Limb (tissue), 2 donors: ENCODE measurements around the gene ZNF646.
"Not testable (repeated sequence)": the region's sequence is repeated elsewhere in the genome, so short reads cannot be mapped to it uniquely, and the experiment has no call there.

Experiments used
- DNase-seq, 2 donors: peaks; one replicate each; pipeline ENCODE4 v3.0.0-alpha.2; 2016; ENCODE audit errors: extremely low spot score in 2 of 2

Gene ZNF646

DNA sequence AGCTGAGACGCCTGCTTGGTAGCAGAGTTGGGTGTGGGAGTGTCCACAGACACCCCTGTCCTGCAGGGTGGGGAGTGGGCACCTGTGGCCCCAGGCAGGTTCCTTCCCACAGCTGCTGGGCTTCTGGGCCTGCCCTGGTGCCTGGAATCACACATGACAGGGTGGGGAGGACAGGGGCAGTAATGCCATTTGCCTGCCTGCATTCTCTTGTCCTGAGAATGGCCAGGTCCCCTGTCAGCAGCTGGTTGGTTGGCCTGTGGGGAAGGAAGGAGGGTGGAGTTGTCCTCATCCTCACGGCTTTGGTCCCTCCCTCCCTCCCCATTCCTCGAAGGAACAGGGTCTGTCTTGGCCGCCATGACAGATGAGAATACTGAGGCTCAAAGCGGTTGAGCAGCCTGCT lies 9.3 kb downstream of the ZNF646 start:
- no peak for DNase-seq

DNA sequence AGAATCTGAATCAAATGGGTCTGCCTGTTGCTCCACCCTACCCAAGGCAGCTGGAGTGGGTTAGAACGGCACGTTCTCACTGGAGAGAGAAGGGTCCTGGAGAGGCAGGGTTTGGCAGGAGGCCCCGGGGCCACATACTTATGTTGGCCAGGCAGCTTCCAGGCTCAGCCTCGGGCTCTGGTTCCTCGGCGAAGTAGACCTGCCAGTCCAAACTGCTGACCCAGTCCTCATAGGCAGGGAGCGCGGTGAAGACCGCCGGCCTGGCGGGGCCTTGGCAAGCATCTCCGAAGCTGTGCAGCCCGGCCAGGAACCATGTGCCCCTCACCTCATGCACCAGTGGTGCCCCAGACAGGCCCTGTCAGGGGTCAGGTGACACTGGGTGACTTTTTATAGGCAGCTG lies 9.8 kb downstream of the ZNF646 start:
- peak in 1 of 2 donors; percentile 27 for DNase-seq

DNA sequence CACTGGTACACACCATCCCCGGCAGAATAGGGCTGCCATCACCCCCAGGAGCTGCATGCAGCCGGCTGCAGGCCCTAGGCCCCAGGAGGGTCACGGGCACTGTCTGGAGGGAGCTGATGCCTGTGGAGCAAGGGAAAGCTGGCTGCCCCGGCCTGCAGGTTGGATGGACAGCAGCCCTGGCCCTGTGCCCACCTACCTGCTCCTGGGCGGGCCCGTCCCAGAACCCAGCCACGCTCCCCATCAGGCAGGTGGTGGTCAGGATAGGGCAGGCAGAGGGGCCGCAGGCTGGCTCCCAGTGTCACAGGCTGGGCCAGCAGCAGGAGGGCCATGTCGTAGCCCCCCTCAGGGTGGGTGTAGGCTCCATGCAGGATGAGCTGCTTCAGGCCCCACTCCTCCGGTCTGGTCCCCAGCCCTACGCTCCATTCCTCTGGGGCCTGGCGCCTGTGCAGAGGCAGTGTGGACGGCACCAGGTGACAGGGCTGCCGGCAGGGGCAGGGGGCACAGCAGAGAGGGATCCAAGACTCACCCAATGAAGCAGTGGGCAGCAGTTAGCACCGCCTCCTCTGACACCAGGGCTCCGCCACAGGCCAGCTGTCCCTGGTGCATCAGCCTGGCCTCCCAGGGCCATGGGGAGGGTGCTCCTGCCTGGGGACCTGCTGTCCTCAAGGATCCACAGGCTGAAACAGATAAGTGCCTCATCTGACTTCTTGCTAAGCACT lies 10.5 kb downstream of the ZNF646 start:
- peak; percentile 32 to 41 for DNase-seq

DNA sequence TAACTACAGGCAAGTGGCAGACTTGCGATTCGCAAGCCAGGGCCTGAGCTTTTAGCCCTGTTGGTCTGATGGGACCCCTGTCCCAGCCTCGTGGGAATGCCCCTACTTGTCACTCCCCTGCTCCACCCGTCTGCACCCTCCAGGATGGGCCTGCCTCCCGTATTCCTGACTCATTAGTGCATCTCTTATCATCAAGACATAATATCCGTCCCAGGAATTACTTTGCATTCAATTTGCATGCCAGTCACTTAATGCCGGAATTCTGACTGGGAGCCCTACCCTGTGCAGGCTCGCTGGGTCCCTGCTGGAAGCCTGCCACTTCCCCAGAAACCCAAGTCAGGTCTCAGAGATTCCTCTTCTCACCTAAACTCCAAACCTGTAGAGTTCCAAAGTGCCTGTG lies 11.2 kb downstream of the ZNF646 start:
- DNase-seq: peak in 1 of 2 donors; percentile 22

DNA sequence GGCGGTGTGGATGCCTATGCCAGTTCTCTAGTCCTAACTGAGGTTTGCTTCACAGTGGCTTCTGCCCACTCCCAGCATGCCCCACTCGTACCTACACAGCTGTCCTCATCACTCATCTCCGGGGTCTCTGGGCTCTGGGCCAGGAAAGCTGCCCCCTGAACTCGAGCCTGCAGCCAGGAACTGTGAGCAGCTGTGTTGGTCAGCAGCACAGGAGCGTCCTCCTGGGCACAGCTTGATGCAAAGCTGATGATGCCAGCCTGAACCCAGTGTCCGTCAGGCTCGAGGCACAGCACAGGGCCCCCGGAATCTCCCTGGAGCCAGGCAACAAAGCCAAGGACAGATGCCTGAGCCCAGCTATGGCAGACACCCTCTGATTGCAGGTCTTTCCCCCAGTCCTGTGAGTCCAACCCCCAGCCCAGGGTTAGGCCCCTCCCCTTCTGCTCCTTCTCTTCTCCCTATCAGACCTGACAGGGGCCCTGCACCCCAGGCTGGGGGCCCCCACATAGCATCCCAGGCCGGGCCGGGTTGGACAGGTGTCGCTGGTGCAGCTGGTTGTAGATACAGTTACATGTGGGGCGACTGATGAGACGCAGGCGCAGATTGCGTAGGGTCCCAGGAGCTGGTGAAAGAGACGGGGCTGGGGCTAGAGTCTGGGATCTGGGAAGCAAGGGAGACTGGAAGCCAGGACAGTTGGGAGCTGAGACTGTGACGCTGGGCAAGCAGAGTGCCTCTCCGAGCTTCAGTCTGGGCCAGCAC lies 11.8 kb downstream of the ZNF646 start:
- peak; percentile 55 to 66 for DNase-seq

- DNase-seq: no peak
These were observed 12.3 kb downstream of the ZNF646 start for GRCh38 chr16:31086629-31086906.

- peak in 1 of 2 donors; percentile 27 for DNase-seq
These were observed 13.3 kb downstream of the ZNF646 start for GRCh38 chr16:31087481-31087880.

DNA sequence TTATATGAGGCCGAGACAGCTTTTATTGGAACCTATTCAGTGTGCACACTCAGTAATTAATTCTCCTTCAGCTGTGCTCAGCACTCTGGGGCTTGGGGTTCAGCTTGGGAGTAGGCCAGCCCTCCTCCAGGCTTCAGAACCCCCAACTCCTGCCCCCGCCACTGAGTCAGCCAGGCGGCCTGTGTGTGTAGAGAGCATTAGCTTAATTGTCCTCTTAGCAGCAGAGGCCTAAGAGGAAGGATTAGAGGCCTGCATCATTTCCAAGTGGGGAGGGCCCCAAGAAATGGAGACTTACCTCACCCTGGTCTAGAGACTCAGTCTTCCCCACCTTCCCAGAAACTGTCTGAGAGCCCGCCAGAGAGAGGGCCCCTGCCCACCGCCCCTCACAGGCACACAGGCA lies 13.7 kb downstream of the ZNF646 start:
- peak in 1 of 2 donors; percentile 25 for DNase-seq

GRCh38 chr16:31088459-31089183 lies 14.4 kb downstream of the ZNF646 start, which contains the start of gene PRSS53:
TSS of gene PRSS53 (minus strand) at chr16:31088943. CDS start at chr16:31088809, 134 bp downstream.
- DNase-seq: peak in 1 of 2 donors; percentile 31

DNA sequence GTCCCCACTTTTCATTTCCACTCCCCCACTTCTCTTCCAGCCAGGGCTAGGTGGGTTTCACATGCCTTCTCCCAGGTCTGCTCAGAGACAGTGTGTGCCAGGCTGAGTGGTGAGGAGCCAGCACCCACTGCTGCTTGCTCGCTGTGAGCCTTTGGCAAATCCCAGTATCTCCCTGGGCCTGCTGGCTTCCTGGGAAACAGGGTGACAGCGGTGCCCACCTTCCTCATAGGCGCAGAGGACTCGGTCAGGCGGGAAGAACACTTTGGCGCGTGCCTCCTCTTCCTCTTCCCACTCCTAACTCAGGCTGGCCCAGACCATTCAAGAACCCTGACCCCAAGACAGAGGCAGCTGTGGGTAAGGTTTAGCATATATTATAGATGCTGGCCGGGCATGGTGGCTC lies 15.0 kb downstream of the ZNF646 start:
- no peak for DNase-seq

DNA sequence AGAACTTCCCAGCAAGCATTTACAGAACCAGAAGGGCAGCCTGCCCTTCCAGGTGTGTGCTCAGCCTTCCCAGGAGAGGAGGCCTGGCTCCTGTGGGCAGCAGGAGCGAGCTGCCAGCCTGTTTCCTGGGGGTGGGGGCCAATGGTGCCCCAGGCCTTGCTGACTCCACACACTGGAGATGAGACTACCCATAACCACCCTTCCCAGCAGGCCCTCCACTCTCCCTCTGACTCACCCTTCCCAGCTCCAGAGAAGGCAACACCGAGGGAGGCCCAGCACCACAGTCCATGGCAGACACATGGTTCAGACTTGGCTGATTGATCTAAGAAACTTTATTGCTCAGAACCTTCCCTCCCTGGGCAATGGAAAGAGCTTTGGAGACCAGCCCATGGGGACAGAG lies 16.3 kb downstream of the ZNF646 start:
- DNase-seq: no peak

DNA sequence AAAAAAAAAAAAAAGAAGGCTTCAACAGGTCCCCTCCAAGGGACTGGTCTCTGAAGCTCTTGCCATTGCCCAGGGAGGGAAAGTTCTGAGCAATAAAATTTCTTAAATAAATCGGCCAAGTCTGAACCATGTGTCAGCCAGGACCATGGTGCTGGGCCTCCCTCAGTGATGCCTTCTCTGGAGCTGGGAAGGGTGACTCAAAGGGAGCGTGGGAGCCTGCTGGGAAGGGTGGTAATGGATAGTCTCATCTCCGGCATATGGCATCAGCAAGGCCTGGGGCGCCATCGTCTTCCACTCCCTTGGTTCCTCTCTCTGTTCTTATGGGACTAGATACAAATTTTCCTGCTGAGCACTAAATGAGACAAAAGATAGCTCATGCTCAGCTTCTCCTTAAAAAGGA lies 18.1 kb downstream of the ZNF646 start:
- DNase-seq: no peak

DNA sequence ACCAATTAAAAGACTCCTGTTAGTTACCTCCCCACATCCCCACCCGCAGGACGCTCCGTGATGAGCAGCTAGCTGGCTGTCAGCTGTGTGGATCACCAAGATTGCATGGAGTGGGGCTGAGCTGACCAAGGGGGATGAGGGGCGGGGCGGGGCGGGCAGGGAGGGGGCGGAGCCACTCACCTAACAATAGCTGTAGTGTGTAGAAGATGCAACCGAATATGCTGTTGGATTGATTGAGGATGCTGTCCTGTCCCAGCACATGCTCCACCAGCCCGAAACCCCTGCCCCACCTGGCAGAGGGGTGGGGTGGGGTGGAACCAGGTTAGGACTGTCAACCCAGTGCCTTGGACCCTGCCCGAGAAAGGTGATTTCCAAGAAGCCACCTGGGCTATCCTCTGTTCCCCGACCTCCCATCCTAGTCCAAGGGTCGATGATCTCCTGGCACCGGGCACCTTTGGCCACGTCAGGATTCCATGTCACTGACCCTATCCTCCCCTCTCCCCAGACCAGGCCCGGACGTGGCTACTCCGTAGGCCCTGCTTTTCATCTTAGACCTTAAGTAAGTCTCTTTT lies 19.0 kb downstream of the ZNF646 start:
- no peak for DNase-seq

GRCh38 chr16:31094088-31094423 lies 19.8 kb downstream of the ZNF646 start:
- no peak for DNase-seq

- DNase-seq: peak; percentile 90 to 92
These were observed 20.4 kb downstream of the ZNF646 start, which contains the start of gene VKORC1 for GRCh38 chr16:31094424-31095120. TSS of gene VKORC1 (minus strand) at chr16:31094797. CDS start at chr16:31094729, 68 bp downstream.

DNA sequence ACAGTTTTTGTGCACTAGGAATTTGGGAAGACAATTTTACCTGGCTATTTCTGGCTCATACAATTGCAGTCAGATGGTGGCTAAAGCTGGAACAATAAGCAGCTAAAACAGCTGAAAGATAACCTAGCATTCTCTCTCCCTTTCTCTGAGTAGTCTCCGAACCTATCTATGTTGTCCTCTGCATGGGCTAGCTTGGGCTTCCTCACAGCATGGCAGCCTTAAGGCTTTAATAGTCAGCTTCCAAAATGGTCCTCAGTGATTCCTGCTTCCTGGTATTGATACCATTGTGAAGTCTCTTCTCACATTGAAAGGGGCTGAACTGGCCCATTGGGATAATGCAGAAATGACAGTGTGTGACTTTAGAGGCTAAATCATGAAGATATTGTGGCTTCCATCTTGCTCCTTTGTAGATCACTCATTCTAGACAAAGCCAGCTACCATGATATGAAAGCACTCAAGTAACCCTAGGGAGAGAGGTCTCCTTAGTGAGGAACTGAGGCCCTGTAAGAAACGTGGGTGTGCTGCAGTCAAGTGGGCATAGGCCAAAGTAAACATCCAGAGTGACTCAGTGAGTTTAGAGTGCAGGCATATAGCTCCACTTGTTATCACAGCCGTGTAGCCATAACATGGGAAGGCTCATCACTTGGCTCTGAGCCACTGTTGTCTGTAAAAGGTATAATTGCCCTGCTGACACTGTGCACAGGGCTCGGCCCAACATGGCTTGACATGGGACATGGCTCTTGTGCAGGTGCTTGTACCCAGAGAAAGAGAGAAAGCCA lies 25.8 kb downstream of the ZNF646 start:
- DNase-seq: no peak

DNA sequence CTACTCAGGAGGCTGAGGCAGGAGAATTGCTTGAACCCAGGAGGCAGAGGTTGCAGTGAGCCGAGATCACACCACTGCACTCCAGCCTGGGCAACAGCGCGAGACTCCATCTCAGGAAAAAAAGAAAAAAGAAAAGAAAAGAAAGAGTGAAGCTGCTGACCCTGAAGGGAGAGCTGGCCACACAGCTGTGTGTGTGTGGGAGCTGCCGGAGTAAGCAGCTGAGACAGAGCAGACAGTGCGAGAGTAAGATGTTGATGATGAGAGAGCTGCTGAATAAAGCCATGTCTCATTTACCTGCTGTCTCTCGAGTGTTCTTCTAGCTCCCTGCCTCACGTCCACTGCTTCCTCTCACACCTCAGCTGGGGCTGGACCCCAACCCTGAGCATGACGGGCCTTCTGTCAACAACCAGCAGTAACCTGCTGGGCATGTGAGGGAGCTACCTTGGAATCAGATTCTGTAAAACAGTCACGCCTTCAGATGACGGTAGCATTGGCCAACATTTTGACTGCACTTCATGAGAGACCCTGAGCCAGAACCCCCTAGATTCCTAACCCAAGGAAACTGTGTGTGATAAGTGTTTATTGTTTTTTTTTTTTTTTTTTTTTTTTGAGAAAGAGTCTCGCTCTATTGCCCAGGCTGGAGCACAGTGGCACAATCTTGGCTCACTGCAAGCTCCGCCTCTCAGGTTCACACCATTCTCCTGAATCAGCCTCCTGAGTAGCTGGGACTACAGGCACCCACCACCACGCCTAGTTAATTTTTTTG lies 26.8 kb downstream of the ZNF646 start:
- DNase-seq: not testable (repeated sequence)

GRCh38 chr16:31105677-31106213 lies 31.5 kb downstream of the ZNF646 start:
- DNase-seq: peak; percentile 36 to 86
